Measurements from ENCODE around the gene NRL.

NRL gene

GRCh38 chr14:24058260-24058950, 56.3 kb downstream of the NRL start:
- Histone ChIP-seq H3K27ac (ENCODE audit: low read depth, low read length) (no peak overlapping the region), H3K27me3 (ENCODE audit: control insufficient read depth, insufficient read depth, low read length) (no peaks in the 10 kb centered on the region), H3K4me3 (ENCODE audit: low read length) (no peak overlapping the region), H3K9ac (ENCODE audit: low read length) (no peak overlapping the region), H3K4me1 (ENCODE audit: control insufficient read depth, insufficient read depth, low read length) (no peaks in the 10 kb centered on the region), H3K36me3 (ENCODE audit: control insufficient read depth, insufficient read depth, low read length) (no peaks in the 10 kb centered on the region)

GRCh38 chr14:24057867-24058259, 56.9 kb downstream of the NRL start:
- Histone ChIP-seq H3K27me3 (ENCODE audit: control insufficient read depth, insufficient read depth, low read length) (no peaks in the 10 kb centered on the region), H3K4me3 (ENCODE audit: low read length) (no peak overlapping the region), H3K27ac (ENCODE audit: low read depth, low read length) (no peak overlapping the region), H3K9ac (ENCODE audit: low read length) (no peak overlapping the region), H3K36me3 (ENCODE audit: control insufficient read depth, insufficient read depth, low read length) (no peaks in the 10 kb centered on the region), H3K4me1 (ENCODE audit: control insufficient read depth, insufficient read depth, low read length) (no peaks in the 10 kb centered on the region)

GRCh38 chr14:24057271-24057670, 57.5 kb downstream of the NRL start:
- Histone ChIP-seq H3K36me3 (ENCODE audit: control insufficient read depth, insufficient read depth, low read length) (no peaks in the 10 kb centered on the region), H3K27ac (ENCODE audit: low read depth, low read length) (no peak overlapping the region), H3K4me1 (ENCODE audit: control insufficient read depth, insufficient read depth, low read length) (no peaks in the 10 kb centered on the region), H3K9ac (ENCODE audit: low read length) (no peak overlapping the region), H3K27me3 (ENCODE audit: control insufficient read depth, insufficient read depth, low read length) (no peaks in the 10 kb centered on the region), H3K4me3 (ENCODE audit: low read length) (no peak overlapping the region)

GRCh38 chr14:24056800-24057184, 58.0 kb downstream of the NRL start:
- Histone ChIP-seq H3K4me3 (ENCODE audit: low read length) (no peak overlapping the region), H3K27me3 (ENCODE audit: control insufficient read depth, insufficient read depth, low read length) (no peaks in the 10 kb centered on the region), H3K4me1 (ENCODE audit: control insufficient read depth, insufficient read depth, low read length) (no peaks in the 10 kb centered on the region), H3K36me3 (ENCODE audit: control insufficient read depth, insufficient read depth, low read length) (no peaks in the 10 kb centered on the region), H3K9ac (ENCODE audit: low read length) (no peak overlapping the region), H3K27ac (ENCODE audit: low read depth, low read length) (no peak overlapping the region)

- Histone ChIP-seq H3K27ac (ENCODE audit: low read depth, low read length) (no peak overlapping the region), H3K27me3 (ENCODE audit: control insufficient read depth, insufficient read depth, low read length) (no peaks in the 10 kb centered on the region), H3K36me3 (ENCODE audit: control insufficient read depth, insufficient read depth, low read length) (no peaks in the 10 kb centered on the region), H3K9ac (ENCODE audit: low read length) (no peak overlapping the region), H3K4me3 (ENCODE audit: low read length) (no peak overlapping the region), H3K4me1 (ENCODE audit: control insufficient read depth, insufficient read depth, low read length) (no peaks in the 10 kb centered on the region)
Observed at GRCh38 chr14:24055971-24056799, 58.6 kb downstream of the NRL start.

GRCh38 chr14:24054646-24055045, 60.1 kb downstream of the NRL start:
- no peak overlapping the region for H3K27ac ChIP-seq (ENCODE audit: low read depth, low read length)
- H3K9ac ChIP-seq (ENCODE audit: low read length), result no peak overlapping the region
- H3K4me3 ChIP-seq (ENCODE audit: low read length), result no peak overlapping the region
- H3K27me3 ChIP-seq (ENCODE audit: control insufficient read depth, insufficient read depth, low read length), result no peaks in the 10 kb centered on the region
- no peaks in the 10 kb centered on the region for H3K36me3 ChIP-seq (ENCODE audit: control insufficient read depth, insufficient read depth, low read length)
- H3K4me1 ChIP-seq (ENCODE audit: control insufficient read depth, insufficient read depth, low read length), result no peaks in the 10 kb centered on the region

- Histone ChIP-seq H3K36me3 (ENCODE audit: control insufficient read depth, insufficient read depth, low read length) (no peaks in the 10 kb centered on the region), H3K4me1 (ENCODE audit: control insufficient read depth, insufficient read depth, low read length) (no peaks in the 10 kb centered on the region), H3K9ac (ENCODE audit: low read length) (no peak overlapping the region), H3K27me3 (ENCODE audit: control insufficient read depth, insufficient read depth, low read length) (no peaks in the 10 kb centered on the region), H3K27ac (ENCODE audit: low read depth, low read length) (no peak overlapping the region), H3K4me3 (ENCODE audit: low read length) (no peak overlapping the region)
Observed at GRCh38 chr14:24054324-24054641, 60.5 kb downstream of the NRL start.

- no peak overlapping the region for H3K27ac ChIP-seq (ENCODE audit: low read depth, low read length)
- H3K27me3 ChIP-seq (ENCODE audit: control insufficient read depth, insufficient read depth, low read length), result no peaks in the 10 kb centered on the region
- no peaks in the 10 kb centered on the region for H3K36me3 ChIP-seq (ENCODE audit: control insufficient read depth, insufficient read depth, low read length)
- no peak overlapping the region for H3K4me3 ChIP-seq (ENCODE audit: low read length)
- H3K4me1 ChIP-seq (ENCODE audit: control insufficient read depth, insufficient read depth, low read length), result no peaks in the 10 kb centered on the region
- no peak overlapping the region for H3K9ac ChIP-seq (ENCODE audit: low read length)
Observed at GRCh38 chr14:24053548-24054323, 61.0 kb downstream of the NRL start.

- no peak overlapping the region for H3K9ac ChIP-seq (ENCODE audit: low read length)
- no peaks in the 10 kb centered on the region for H3K4me1 ChIP-seq (ENCODE audit: control insufficient read depth, insufficient read depth, low read length)
- no peaks in the 10 kb centered on the region for H3K27me3 ChIP-seq (ENCODE audit: control insufficient read depth, insufficient read depth, low read length)
- H3K4me3 ChIP-seq (ENCODE audit: low read length), result peak overlapping the region; percentile 73
- H3K36me3 ChIP-seq (ENCODE audit: control insufficient read depth, insufficient read depth, low read length), result no peaks in the 10 kb centered on the region
- H3K27ac ChIP-seq (ENCODE audit: low read depth, low read length), result no peak overlapping the region
Observed at GRCh38 chr14:24052656-24053547, 61.8 kb downstream of the NRL start.

GRCh38 chr14:24051789-24052655, 62.7 kb downstream of the NRL start, which contains the start of gene CARMIL3:
Gene CARMIL3, plus strand, starts transcription at chr14:24052009. Its CDS starts 145 bp downstream, at chr14:24052154.
- Histone ChIP-seq H3K4me3 (ENCODE audit: low read length) (peak within 1 kb of the TSS; percentile 73), H3K4me1 (ENCODE audit: control insufficient read depth, insufficient read depth, low read length) (no peaks in the 10 kb centered on the region), H3K27me3 (ENCODE audit: control insufficient read depth, insufficient read depth, low read length) (no peaks in the 10 kb centered on the region), H3K27ac (ENCODE audit: low read depth, low read length) (peak within 1 kb of the TSS; percentile 65), H3K36me3 (ENCODE audit: control insufficient read depth, insufficient read depth, low read length) (no peaks in the 10 kb centered on the region), H3K9ac (ENCODE audit: low read length) (peak within 1 kb of the TSS; percentile 53)

GRCh38 chr14:24051176-24051788, 63.5 kb downstream of the NRL start:
- Histone ChIP-seq H3K27ac (ENCODE audit: low read depth, low read length) (peak overlapping the region; percentile 65), H3K4me1 (ENCODE audit: control insufficient read depth, insufficient read depth, low read length) (no peaks in the 10 kb centered on the region), H3K4me3 (ENCODE audit: low read length) (peak overlapping the region; percentile 73), H3K27me3 (ENCODE audit: control insufficient read depth, insufficient read depth, low read length) (no peaks in the 10 kb centered on the region), H3K36me3 (ENCODE audit: control insufficient read depth, insufficient read depth, low read length) (no peaks in the 10 kb centered on the region), H3K9ac (ENCODE audit: low read length) (peak overlapping the region; percentile 53)
